T-helper 9 cell (primary cell): Measurements from ENCODE around the gene MAP4K4.

ENCODE experiments used
- DNase-seq: peaks from one replicate; pipeline ENCODE4 v3.0.0-alpha.2; 2020

The MAP4K4 gene

DNA sequence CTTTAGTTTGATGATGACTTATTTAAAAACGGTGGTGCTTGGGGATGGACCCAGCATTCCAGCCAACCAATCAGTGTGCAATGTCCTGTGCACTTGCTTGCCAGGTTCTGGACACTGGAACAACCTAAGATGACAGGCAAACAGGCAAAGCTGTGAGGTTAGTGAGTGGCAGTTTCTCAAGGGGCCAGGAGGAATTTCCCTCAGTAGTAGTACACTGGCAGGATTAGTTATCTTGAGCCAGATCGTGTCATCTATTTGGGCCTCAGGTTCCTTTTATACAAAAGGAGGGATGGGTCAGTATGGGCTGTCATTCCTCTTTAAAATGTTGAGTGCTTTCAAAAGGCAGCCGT is 26.6 kb downstream of the MAP4K4 start:
- no peak for DNase-seq

DNA sequence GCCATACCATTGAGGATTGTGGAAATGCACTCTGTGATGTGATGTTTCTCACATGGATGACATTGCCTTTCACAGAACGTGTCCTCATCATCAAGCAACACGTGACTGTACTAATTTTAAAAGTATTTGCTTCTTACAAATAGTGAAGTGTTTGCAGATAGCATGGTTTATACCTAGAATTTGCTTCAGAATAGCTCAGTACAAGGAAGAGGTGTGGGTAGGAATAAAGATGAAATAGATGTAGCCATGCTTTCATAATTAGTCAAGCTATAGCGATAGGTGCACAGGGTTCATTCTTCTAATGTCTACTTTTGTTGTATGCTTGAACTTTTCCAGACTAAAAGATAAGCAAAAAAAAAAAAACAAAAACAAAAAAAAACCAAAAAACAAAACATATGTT is 27.5 kb downstream of the MAP4K4 start:
- DNase-seq: no peak

DNA sequence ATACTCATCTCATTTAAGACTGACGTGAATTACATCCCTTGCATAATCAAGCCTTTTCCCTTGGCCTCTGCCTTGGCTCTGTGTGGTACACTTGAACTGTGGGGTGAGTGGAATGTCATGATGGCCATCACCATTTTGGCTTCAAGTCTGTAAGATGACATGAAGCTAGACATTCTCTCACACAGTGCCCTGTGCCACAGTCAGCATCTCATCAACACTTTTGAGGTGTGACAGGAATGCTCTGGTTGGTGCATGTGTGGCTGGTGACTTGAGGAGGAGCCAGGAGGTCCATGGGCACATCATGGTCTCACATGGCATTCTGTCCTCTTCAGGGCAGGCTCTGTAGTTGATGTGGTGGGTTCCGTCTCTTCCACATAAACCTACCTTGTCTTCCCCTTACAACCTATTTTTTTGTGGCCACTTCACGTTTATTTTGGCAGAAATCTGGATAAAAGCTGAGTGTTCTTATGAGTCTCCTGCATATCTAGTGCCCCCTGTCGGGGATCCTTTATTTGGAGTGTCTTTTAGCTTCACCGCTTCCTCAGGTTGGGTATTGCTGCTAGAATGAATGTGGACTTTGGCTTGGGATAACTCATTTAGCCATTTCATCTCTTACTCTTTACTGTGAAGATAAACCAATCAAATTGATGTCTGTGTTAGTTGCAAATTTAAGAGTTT is 28.1 kb downstream of the MAP4K4 start:
- no peak for DNase-seq

DNA sequence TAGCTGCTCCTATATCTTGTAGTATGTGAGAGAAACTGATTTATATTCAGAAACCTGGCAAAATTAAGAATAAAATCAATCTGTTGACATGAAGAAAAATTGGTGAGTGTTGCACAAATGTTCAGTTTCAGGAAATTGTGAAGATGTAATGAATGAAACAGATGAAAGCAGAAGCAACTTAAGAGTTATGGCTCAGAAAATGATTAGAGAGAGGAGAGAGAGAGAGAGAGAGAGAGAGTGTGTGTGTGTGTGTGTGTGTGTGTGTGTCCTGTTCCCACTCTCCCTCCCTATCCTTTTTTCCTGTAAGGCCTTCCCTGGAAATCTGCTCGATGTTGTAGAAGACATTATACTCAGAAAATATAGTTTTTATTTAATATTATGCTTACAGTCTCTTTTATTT is 31.4 kb downstream of the MAP4K4 start:
- DNase-seq: no peak

DNA sequence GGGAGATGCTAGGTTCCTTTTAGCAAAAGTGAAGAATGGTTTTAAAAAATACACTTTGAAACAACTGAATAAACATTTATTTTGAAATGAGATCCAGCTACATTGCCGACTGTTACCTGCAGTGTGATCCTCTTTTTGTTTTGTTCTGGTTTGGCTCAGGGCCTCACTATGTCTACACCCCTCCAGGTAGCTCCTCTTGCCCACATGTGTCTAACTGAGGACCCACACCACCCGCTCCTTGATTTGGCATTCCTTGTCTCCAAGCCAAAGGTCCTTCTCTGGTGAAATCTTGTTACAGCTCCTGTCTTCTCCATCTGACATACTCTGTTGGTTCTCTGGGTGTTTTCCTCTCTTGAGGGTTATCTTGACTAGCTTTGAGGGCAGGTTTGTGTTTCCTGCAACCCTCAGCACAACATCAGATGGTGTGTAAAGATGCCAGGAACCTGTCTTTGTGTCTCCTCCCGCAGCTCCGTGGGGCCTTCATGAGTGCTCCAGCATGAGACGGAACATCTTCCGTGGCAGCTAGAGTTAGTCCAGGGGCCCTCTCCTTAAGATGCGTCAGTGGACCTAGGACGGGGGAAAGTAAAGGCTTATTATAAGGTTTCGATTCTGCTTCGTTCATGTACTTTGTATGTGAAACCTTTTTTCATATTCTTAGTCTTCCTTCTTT is 32.1 kb downstream of the MAP4K4 start:
- no peak for DNase-seq

DNA sequence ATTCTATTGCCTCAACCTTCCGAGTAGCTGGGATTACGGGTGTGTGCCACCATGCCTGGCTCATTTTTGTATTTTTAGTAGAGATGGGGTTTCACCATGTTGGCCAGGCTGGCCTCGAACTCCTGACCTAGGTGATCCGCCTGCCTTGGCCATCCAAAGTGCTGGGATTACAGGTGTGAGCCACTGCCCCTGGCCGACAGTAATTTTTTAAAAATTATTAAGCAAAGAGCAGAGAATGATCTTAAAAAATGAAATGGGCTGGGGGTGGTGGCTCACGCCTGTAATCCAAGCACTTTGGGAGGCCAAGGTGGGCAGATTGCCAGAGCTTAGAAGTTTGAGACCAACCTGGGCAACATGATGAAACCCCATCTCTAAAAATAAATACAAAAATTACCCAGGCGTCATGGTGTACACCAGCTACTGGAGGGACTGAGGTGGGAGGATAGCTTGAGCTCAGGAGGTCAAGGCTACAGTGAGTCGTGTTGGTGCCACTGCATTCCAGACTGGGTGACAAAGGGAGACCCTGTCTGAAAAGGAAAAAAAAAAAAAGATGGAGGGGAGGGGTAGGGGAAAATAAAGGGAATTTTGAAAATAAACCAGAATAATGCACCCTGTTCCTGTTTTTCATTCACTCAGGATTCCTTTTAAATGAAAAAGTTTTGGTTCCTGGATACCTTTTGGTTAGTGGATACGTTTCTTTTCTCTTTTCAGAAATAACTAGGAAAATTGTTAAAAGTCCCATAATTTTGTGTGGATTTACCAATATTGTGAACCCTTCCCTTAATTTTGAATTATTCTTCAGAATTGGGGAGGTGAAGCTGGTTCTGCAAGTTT is 33.9 kb downstream of the MAP4K4 start:
- DNase-seq: no peak

DNA sequence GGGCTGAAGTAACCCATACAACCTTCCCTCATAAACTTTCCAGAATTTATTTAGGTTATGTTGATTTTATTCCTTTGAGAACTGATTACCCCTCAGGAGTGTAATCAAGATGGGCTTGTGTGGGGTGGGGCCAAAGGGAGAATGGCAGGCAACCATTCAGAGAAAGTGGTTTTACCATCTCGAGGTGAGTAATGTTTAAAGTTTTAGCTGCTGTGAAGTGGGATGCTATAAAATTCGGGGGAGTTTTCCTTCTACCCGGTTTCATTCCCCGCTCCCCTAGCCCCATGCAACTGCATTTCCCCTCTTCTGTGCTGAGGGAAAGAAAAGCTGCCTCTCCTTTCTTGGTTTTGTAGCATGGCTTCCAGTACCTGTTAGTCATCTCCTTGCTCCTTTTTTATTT is 34.7 kb downstream of the MAP4K4 start:
- DNase-seq: no peak

DNA sequence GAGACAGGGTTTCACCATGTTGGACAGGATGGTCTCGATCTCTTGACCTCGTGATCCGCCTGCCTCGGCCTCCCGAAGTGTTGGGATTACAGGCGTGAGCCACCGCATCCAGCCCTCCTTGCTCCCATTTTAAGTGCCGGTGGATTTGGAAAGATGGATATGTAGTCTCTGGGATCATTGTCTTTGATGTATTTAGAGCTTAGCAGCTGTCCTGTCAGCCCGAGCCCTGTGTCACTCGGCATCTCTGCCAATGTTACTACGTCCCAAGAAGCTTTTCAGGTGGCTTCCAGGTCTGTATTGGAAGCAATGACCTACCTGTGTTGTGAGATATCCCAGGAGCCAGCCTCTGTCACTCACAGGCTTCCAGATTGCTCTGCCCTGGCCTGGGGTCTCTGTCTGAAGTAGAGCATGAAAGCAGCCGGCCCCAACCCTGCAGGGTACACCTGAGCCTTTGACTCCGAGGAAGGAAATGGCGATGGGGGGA is 35.3 kb downstream of the MAP4K4 start:
- no peak for DNase-seq

DNA sequence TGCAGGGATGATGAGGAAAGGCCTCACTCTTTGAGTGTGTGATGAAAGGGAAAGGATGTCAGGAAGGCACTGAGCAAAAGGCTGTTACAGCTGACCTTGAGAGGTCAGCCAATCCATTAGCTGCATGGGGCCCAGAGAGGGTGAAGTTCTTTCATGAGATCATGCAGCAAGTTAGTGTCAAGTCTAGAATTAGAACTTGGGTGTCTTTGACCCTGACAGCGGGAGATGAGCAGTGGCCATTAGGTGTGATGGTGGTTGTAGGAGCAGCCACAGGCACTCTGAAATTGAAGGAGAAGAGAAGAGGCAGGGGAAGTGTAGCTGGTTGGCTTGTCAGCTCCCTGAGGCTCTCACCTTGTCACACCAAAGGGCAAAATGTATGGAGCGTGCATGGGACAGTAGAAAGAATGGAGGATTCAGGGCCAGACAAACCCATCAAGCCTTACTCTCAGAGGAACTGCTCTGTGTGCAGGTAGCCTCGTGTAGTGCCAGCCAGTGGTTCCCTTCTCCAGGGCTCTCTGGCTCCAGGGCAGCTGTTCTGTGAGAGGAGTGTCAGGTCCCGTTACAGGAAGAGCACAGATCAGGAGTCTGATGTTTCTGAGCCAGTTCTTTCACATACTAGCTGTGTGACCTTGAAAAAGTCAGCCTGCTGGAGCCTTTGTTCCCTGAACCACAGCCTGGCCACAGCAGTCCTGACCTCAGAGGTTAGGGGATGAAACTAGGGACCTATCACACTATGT is 35.9 kb downstream of the MAP4K4 start:
- no peak for DNase-seq

DNA sequence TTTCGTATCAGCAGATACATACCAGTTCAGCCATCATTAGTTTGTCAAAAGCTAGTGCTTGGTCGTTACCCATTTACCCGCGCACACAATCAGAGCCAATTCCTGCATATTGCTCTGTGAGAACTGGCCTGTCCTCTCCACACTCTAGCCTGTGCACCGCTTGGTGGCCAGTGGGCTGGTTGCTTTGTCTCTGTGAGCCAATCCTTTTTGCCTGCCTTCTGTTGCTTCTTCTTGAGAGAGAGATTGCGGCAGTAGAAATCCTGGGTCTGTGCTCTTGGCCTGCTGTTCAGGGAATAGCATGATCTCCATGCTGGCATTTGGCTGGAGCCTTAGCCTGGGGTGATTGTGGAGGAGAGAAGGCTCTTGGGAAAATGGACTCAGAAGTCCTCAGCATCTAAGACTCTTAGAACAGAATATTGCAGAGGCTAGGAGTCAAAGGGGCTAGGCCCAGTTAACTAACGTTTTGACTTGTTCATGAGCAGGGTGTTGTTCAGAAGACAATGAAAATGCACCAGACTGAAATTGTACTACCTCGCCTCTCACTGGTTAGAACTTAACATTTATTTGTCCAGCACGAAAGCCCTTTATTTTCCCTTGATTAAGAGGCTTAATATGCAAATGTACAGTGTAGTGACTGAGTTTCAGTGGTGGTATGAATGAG is 37.1 kb downstream of the MAP4K4 start:
- DNase-seq: no peak

DNA sequence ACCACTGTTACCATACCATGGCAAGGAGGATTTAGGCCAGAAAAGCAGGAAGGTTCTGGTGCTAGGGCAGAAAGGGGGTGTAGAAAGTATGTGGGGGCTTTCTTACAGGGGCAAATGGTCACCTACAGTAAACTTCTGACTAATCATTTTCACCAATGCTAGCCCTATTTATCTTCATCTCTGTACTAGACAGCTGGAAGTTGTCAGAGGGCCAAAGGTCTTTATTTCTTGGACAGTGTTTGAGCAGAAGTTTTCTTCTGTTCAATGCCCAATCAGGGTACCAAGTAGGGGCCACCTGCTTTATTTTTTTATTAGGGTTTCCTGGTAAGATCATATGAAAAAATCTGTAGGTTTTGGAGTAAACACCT is 37.6 kb downstream of the MAP4K4 start:
- DNase-seq: no peak

DNA sequence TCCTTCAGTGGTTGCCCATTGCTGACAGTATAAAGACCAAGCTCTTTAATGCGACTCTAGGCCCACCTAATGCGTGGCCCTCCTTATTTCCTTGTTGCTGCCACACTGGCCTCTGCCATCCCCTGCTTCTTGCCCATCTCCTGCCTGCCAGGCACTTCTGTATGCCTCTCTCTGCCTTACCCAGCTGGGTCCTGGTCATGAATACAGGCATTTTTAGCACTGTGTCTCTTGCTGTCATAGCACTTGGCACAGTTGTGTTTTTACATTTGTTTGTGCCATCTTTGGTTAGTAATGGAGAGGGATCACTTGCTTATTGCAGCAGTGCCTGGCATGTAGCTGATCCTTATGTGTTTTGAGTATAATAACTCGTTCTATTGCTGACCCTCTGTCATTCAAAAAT is 38.7 kb downstream of the MAP4K4 start:
- no peak for DNase-seq

DNA sequence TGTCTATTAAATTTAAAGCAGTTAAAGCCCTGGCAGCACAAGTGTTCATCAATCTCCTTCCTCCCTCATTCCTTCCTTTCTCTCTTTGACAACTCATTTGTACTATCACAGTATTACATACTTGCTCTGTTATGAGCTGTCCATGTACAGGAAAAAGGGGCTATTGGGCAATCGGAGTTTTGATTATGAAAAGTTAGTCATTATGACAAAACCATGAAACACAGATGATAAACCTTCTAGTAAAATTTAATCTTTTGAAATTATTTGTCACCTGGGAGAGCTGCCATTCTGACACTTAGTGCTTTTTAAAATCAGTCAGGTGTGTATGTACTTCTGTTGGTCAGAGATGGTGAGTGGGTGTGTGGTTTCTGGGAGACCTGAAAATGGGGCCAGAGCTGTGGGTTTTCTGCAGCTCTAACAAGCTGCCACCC is 39.4 kb downstream of the MAP4K4 start:
- no peak for DNase-seq

DNA sequence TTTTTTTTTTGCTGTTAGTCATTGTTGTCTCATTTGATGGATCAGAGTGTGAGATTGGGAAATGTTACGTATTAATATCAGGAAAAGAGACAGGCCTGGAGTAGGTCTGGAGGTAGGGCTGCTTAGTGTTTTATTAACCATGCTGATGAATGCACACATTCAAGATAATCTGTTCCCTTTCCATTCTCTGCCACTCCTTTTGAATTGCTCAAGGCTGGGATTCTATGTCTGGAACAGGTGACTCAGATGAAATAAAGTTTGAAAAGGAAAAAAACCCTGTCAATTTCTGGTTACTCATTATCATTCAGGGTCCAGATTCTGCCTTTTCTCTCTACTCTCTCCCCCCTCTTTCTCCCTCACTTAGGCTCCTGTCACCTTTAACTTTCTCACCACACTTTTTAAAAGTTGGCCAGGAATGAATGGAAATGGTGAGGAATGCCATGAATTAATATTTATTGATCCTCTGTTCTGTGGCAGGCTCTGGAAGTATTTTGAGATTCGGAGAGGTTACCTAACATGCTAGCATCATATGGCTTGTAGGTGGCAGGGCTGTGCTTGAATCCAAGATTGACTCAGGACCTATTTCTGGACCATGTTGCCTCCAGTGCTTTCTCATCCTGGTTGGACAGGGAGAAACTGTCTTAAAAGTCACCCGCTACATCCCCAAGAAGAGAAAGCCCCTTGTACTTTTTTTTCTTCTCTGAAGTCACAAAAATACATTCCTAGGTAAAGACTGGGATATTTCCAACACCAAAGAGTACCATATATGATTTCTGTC is 40.2 kb downstream of the MAP4K4 start:
- no peak for DNase-seq

DNA sequence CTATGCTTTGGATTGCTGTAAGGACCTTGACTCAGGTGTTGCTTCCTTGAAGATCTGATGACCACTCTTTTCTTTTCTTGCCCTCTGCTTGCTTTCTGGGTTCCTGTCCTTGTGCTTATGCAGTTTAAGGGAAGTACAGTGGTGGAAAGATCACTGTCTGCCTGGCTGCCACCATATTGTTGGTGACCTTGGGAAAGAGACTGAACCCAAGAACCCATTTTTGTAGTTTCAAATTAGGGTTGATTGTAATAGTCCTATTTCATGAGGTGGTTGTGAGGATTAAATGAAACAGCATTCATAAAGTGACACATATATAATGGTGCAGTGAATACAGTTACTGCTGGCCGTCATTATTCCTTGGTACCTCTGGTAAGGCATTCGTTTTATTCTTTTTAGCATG is 41.1 kb downstream of the MAP4K4 start:
- DNase-seq: no peak

DNA sequence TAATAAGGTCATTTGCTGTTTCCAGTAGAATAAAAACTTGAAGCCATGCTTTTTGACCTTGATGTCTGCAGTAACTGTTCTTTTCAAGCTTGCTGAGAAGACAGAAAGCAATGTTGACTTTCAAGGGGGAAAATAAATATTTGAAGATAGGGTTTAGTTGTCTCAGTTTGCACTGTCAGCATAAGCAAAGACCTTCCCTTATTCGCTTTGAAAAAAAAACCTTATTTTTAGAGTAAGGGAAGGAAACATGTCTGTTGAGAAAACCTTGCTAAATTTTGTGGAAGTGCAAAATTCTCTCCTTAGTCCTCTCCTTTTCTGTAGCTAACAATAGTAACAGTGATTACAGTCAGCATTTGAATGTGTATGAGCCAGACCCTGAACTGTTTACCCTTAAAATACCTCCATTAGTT is 43.1 kb downstream of the MAP4K4 start:
- no peak for DNase-seq

DNA sequence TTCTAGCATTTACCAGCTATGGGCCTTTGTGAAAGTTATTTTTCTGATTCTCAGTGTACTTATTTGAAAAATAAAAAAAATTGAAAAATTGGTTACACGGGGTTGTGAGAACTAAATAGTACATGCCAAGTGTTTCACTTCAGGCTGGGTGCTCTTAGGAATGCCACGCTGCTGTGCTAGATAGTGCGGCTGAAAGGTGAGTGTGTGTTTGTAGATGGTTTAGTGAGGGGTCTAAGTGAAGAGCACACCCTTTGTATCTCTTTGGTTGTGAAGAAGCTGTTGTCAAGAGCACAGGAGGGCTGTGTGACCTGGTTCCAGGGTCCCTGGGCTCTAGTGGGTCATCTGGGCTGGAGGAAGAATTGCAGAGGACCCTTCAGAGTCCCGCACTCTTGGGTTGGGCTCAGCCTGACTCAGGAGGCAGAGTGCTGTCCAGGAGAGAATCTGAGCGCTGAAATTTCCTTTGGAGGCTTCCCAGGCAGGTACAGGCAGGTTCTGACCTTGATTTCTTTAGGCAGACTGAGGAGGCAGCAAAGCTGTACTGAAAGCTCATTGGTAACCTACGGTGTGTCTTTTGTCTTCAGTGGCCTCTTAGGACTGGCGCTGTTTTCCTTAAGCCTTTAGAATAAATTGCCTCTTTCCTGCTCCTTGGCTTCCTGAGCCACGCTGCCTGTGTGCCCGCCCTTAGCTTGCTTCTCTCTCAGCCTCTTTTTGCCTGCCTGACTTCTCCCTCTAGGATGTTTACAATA is 44.4 kb downstream of the MAP4K4 start:
- DNase-seq: no peak

DNA sequence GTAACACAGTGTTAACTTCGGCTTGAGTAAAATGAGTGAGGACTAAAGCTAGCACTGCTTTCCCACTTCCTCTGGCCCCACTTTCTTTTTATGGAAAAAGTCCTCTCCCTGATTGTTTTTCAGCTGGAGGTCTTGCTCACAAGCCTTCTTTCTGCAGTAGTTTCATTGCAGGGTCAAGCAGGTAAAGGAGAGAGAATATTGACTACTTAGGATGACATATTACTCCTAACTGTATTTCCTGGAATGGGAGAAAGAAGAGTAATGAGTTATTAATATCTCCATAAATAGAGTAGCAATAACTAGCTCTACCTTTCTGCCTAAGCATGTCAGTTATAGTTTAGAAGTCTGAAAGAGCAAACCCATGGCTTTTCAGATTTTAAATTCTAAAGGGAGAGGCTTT is 45.0 kb downstream of the MAP4K4 start:
- DNase-seq: no peak

DNA sequence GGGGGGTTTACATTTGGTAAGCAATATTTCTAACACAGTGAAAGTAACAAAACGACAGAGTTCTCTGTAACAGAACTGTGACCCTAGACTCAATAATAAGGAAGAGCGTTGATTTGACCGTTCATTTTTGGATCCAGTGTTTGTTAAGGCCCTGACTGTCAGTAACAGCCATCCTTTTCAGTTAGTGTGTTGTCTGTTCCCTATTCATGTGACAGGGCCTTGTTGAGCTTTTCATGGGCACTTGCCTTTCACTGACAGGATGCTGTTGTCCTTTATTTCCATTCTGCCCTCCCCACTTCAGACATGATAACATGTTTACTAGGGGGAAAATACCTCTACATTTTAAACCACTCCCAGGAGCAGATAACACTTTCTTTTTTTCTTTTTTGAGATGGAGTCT is 45.8 kb downstream of the MAP4K4 start:
- no peak for DNase-seq

DNA sequence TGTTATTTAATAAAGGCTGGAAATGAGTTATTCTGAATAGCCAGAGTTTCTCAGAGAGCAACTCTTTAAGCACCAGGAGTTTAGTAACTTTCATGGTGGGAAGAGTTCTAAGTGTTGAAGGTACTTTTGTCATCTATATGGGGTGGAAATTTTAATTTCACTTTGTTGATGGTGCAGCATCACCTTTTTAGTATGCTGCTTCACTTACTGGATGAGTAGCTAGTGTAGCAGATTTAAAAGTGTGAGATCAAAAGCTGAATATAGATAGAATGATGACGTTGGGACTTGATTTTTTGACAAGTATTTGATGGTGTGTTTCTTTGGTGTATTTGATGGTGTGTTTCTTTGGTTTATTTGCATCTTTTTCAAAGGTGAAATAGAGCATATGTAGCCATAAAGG is 47.3 kb downstream of the MAP4K4 start:
- no peak for DNase-seq
